HepG2 (cell line): ENCODE measurements around the gene MBIP.

Source experiments
- ASH2L ChIP-seq: fragments of 300-600, 200-600 bp; sonication (generic); IDR thresholded peaks from 2 replicates; pipeline ENCODE4 v1.7.0; 2017; ENCODE audit warnings: low read depth, mild to moderate bottlenecking, moderate library complexity, mixed read lengths, low read length; ENCODE audit not compliant: insufficient read length
- DNMT3B ChIP-seq: conservative IDR thresholded peaks from 2 replicates; pipeline ENCODE4 v1.6.1; 2016; ENCODE audit warnings: missing biosample characterization, control low read depth
- MAFK ChIP-seq, 2 experiments: IDR thresholded peaks in 1 of 2; conservative IDR thresholded peaks in 1 of 2; 2 replicates each; pipeline ENCODE4 v1.6.1; 2011; ENCODE audit warnings: improper control_type of control experiment in 2 of 2, low read length in 2 of 2
- NR2F1 ChIP-seq, 2 experiments: fragments of 450-650 bp in 1 of 2; formaldehyde crosslinking in 1 of 2; IDR thresholded peaks; 2 replicates each; pipeline versions ENCODE4 v1.5.0 to v1.6.1; 2016 to 2020; ENCODE audit warnings: mild to moderate bottlenecking in 1 of 2, missing compliant biosample characterization in 1 of 2, missing genetic modification reagents in 1 of 2, moderate library complexity in 1 of 2
- POLR2AphosphoS5 ChIP-seq: IDR thresholded peaks from 2 replicates; pipeline ENCODE4 v1.6.1; 2012; ENCODE audit warnings: low read depth, low read length
- RAD21 ChIP-seq: fragments of 450-650 bp; formaldehyde crosslinking; IDR thresholded peaks from 2 replicates; pipeline ENCODE4 v1.5.0; 2020; ENCODE audit warnings: mild to moderate bottlenecking
- ZNF772 ChIP-seq: sonication (generic); formaldehyde crosslinking; IDR thresholded peaks from 2 replicates; pipeline ENCODE4 v1.5.0; 2020; ENCODE audit warnings: mild to moderate bottlenecking, missing genetic modification reagents
- ZNF780A ChIP-seq: sonication (generic); formaldehyde crosslinking; IDR thresholded peaks from 2 replicates; pipeline ENCODE4 v1.8.0; 2022; ENCODE audit warnings: mild to moderate bottlenecking, missing genetic modification reagents, moderate library complexity
- ZNF781 ChIP-seq: sonication (generic); formaldehyde crosslinking; IDR thresholded peaks from 2 replicates; pipeline ENCODE4 v1.5.1; 2020; ENCODE audit warnings: borderline replicate concordance, mild to moderate bottlenecking, missing genetic modification reagents; ENCODE audit errors: not compliant biosample characterization
- TF ChIP-seq, protein P1 (sequence below): sonication (generic); formaldehyde crosslinking; IDR thresholded peaks from 2 replicates; pipeline ENCODE4 v1.5.0; 2020; ENCODE audit warnings: mild to moderate bottlenecking, missing genetic modification reagents, moderate library complexity
- TF ChIP-seq, protein P2 (sequence below): sonication (generic); formaldehyde crosslinking; IDR thresholded peaks from 2 replicates; pipeline ENCODE4 v1.8.0; 2022; ENCODE audit warnings: missing genetic modification reagents, low read depth, mild to moderate bottlenecking, borderline replicate concordance

DNA sequence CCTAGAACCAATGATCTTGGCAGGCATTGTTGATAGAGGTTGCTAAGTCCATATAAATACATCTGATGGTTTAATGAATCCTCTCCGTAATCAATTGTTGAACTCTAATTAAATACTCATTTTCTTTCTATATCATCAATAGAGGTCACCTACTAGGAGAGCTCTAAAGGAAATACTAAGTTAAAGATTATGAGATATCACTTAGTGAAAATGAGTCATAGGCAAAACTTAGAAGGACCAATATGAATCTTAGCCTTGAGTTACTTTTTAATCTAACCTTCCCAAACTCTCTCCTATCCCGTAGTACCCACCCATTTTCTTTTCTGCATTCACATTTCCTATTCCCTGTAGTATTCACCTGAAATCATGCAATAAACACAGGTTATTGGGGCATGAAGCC is 50.2 kb downstream of the MBIP start:
- TF ChIP-seq RAD21 (CRISPR knock-in tag) (no peak), MAFK (conservative IDR thresholded peaks at IDR 0.05 in 1 of 2, IDR thresholded peaks at IDR 0.05 in 1 of 2; ENCODE audit: low read length in 2 of 2) (no peak), ZNF780A (CRISPR knock-in tag) (no peak), NR2F1 (CRISPR knock-in tag; IDR thresholded peaks at IDR 0.05) (no peak), ASH2L (no peak), ZNF772 (CRISPR knock-in tag) (no peak), ZNF781 (CRISPR knock-in tag) (no peak), DNMT3B (CRISPR knock-in tag) (no peak), POLR2AphosphoS5 (no peak)
- TF ChIP-seq, protein P1, sequence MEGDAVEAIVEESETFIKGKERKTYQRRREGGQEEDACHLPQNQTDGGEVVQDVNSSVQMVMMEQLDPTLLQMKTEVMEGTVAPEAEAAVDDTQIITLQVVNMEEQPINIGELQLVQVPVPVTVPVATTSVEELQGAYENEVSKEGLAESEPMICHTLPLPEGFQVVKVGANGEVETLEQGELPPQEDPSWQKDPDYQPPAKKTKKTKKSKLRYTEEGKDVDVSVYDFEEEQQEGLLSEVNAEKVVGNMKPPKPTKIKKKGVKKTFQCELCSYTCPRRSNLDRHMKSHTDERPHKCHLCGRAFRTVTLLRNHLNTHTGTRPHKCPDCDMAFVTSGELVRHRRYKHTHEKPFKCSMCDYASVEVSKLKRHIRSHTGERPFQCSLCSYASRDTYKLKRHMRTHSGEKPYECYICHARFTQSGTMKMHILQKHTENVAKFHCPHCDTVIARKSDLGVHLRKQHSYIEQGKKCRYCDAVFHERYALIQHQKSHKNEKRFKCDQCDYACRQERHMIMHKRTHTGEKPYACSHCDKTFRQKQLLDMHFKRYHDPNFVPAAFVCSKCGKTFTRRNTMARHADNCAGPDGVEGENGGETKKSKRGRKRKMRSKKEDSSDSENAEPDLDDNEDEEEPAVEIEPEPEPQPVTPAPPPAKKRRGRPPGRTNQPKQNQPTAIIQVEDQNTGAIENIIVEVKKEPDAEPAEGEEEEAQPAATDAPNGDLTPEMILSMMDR (CRISPR knock-in tag), result no peak
- TF ChIP-seq, protein P2, sequence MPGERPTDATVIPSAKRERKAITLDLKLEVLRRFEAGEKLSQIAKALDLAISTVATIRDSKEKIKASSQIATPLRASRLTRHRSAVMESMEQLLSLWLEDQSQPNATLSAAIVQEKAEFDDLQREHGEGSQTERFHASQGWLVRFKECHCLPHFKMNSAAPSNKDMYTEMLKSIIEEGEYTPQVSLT (CRISPR knock-in tag), result no peak
